ENCODE measurements around the gene ST7L. TPM values are rescaled to one million over a fixed set of nuclear protein-coding genes. Genes with fewer than 3 reads are reported as not detected.
"Not testable (repeated sequence)": the region's sequence is repeated elsewhere in the genome, so short reads cannot be mapped to it uniquely, and the experiment has no call there.

The ST7L gene, protein sequence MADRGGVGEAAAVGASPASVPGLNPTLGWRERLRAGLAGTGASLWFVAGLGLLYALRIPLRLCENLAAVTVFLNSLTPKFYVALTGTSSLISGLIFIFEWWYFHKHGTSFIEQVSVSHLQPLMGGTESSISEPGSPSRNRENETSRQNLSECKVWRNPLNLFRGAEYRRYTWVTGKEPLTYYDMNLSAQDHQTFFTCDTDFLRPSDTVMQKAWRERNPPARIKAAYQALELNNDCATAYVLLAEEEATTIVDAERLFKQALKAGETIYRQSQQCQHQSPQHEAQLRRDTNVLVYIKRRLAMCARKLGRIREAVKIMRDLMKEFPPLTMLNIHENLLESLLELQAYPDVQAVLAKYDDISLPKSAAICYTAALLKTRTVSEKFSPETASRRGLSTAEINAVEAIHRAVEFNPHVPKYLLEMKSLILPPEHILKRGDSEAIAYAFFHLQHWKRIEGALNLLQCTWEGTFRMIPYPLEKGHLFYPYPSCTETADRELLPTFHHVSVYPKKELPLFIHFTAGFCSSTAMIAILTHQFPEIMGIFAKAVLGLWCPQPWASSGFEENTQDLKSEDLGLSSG
- 24.2 and 24.8 TPM in 2 replicates for total RNA-seq (2014; rRNA removed; shearing (Covaris generic))

- peaks cover 12% of the 10 kb centered on the region for H3K4me1 ChIP-seq
- DNase-seq, result peak; percentile 85 to 89
- H3K36me3 ChIP-seq, result peaks cover 9% of the 10 kb centered on the region
- H3K27me3 ChIP-seq, result no peaks in the 10 kb centered on the region
- H3K4me3 ChIP-seq, result peak within 1 kb of the TSS; percentile 72
- peak within 1 kb of the TSS; percentile 97 for H3K27ac ChIP-seq
- H3K9me3 ChIP-seq (replicated peaks), result no peaks in the 10 kb centered on the region
These were observed at the start of gene ST7L for GRCh38 chr1:112618721-112619517. Gene ST7L (minus strand): TSS chr1:112619141. CDS start chr1:112619113, 28 bp downstream.

GRCh38 chr1:112666946-112667345 lies 48.0 kb upstream of the ST7L start:
- H3K27me3 ChIP-seq, result no peaks in the 10 kb centered on the region
- DNase-seq, result no peak
- no peak overlapping the region for H3K4me3 ChIP-seq
- H3K27ac ChIP-seq, result no peak overlapping the region
- H3K4me1 ChIP-seq, result no peaks in the 10 kb centered on the region
- H3K36me3 ChIP-seq, result peaks cover 74% of the 10 kb centered on the region
- no peaks in the 10 kb centered on the region for H3K9me3 ChIP-seq (replicated peaks)

GRCh38 chr1:112665857-112666256 lies 46.9 kb upstream of the ST7L start:
- H3K27me3 ChIP-seq, result no peaks in the 10 kb centered on the region
- no peaks in the 10 kb centered on the region for H3K9me3 ChIP-seq (replicated peaks)
- no peaks in the 10 kb centered on the region for H3K4me1 ChIP-seq
- no peak overlapping the region for H3K27ac ChIP-seq
- H3K4me3 ChIP-seq, result no peak overlapping the region
- DNase-seq, result no peak
- peaks cover 81% of the 10 kb centered on the region for H3K36me3 ChIP-seq

DNA sequence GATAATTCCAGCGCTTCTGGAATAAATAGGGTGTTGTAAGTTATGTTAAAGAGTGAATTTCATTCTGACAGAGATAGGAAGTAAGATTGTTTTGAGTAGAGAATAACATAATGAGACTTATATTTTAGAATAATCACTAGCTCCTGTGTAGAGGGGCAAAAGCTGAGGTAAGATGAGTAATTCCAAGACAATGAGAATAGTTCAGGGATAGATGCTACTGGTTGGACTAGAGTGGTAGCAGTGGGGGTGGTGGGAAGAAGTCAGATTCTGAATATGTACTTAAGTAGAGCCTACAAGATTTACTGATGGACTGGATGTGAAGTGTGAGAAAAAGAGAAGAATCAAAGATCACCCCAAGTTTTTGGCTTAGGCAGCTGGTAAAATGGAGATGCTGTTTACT lies 32.3 kb upstream of the ST7L start:
- peaks cover 80% of the 10 kb centered on the region for H3K36me3 ChIP-seq
- H3K27ac ChIP-seq, result no peak overlapping the region
- no peak overlapping the region for H3K4me3 ChIP-seq
- no peaks in the 10 kb centered on the region for H3K4me1 ChIP-seq
- no peak for DNase-seq
- H3K27me3 ChIP-seq, result no peaks in the 10 kb centered on the region
- no peaks in the 10 kb centered on the region for H3K9me3 ChIP-seq (replicated peaks)

DNA sequence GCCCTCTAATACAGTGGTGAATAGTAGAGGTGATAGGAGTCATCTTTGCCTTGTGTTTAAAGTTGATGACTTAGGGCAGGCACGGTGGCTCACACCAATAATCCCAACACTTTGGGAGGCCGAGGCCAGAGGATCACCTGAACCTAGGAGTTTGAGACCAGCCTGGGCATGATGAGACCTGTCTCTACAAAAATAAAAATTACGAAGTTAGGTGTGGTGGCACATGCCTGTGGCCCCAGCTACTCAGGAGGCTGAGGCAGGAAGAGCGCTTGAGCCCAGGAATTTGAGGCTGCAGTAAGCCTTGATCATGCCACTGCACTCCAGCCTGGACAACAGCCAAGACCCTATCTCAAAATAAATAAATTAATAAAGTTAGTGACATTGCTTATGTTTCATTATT lies 27.3 kb upstream of the ST7L start:
- Histone ChIP-seq H3K9me3 (replicated peaks) (0 out of 2 replicates have a peak, but pooled peaks cover 2% of the 10 kb centered on the region), H3K27ac (no peak overlapping the region), H3K27me3 (no peaks in the 10 kb centered on the region), H3K4me3 (no peak overlapping the region), H3K36me3 (peaks cover 54% of the 10 kb centered on the region), H3K4me1 (no peaks in the 10 kb centered on the region)
- no peak for DNase-seq

DNA sequence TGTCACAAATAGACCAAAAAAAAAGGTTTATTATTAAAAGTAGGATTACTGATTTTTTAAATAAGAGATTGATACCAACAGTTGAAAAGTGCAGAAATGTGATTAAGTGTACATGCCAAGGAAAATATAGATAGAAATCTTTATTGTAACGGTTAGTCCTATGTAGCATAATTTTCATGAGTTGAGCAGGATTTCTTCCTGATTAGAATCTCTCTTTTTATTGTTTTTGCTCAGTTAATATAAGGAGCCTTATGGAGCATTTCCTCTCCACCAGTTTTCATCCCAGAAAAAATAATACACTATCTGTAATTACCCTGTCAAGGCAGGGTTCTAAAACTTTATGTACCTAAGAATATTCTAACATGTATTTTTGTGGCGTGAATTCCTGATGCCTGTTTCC lies 24.1 kb upstream of the ST7L start:
- no peak for DNase-seq
- Histone ChIP-seq H3K36me3 (peaks cover 28% of the 10 kb centered on the region), H3K27ac (no peak overlapping the region), H3K4me3 (no peak overlapping the region), H3K27me3 (no peaks in the 10 kb centered on the region), H3K4me1 (no peaks in the 10 kb centered on the region), H3K9me3 (replicated peaks) (0 out of 2 replicates have a peak, but pooled peaks cover 2% of the 10 kb centered on the region)

DNA sequence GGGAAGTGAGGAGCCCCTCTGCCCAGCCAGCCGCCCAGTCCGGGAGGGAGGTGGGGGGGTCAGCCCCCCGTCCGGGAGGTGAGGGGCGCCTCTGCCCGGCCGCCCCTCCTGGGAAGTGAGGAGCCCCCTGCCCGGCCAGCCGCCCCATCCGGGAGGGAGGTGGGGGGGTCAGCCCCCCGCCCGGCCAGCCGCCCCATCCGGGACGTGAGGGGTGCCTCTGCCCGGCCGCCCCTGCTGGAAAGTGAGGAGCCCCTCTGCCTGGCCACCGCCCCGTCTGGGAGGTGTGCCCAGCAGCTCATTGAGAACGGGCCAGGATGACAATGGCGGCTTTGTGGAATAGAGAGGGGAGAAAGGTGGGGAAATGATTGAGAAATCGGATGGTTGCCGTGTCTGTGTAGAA lies 21.5 kb upstream of the ST7L start:
- H3K27me3 ChIP-seq; H3K9me3 ChIP-seq (replicated peaks); H3K4me3 ChIP-seq; DNase-seq; H3K4me1 ChIP-seq; H3K27ac ChIP-seq: not testable (repeated sequence)
- peaks cover 17% of the 10 kb centered on the region for H3K36me3 ChIP-seq

DNA sequence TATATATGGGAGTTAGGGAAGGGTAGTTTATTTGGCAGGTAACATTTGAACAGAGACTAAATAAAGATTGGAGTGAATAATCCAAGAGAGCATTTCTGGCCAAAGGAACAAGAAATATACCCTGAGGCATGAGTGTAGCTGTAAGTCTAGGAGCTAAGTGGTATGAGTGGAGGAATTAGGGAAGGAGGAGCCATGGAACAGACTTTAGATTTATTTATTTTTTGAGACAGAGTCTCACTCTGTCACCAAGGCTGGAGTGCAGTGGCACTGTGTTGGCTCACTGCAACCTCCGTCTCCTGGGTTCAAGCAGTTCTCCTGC lies 19.1 kb upstream of the ST7L start:
- H3K4me1 ChIP-seq, result peaks cover 4% of the 10 kb centered on the region
- 0 out of 2 replicates have a peak, but pooled peaks cover 2% of the 10 kb centered on the region for H3K9me3 ChIP-seq (replicated peaks)
- DNase-seq, result no peak
- no peak overlapping the region for H3K4me3 ChIP-seq
- H3K36me3 ChIP-seq, result peaks cover 16% of the 10 kb centered on the region; the same call in 1 of the 2 replicates
- no peaks in the 10 kb centered on the region for H3K27me3 ChIP-seq
- H3K27ac ChIP-seq, result no peak overlapping the region

DNA sequence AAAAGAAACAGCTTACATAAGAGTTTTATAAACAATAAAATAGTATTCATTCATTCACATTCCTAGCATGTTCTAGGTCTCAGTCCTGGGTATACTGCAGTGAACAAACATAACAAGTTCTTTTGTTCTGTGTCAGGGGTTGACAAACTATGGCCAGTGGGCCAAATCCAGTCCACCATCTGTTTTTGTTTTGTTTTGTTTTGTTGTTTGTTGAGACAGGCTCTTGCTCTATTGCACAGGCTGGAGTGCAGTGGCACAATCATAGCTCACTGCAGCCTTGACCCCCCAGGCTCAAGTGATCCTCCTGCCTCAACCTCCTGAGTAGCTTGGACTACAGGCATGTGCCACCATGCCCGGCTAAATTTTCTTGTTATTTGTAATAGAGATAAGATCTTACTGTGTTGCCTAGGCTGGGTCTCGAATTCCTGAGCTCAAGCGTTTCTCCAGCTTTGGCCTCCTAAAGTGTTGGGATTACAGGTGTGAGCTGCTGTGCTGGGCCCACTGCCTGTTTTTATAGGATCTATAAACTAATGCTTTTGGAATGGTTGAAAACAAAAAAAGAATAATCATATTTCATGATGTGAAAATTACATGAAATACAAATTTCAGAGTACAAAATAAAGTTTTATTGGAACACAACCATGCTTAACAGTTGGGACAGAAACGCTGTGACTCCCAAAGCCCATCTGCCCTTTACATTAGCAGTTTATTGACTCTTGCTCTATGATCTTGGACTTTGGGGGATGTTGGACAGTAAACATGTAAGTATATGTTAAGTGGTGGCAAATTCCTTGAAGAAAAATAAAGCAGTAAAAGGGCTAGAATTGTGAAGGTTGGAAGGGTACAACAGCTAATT lies 18.5 kb upstream of the ST7L start:
- Histone ChIP-seq H3K27ac (no peak overlapping the region), H3K4me3 (no peak overlapping the region), H3K27me3 (no peaks in the 10 kb centered on the region), H3K4me1 (peaks cover 4% of the 10 kb centered on the region), H3K9me3 (replicated peaks) (0 out of 2 replicates have a peak, but pooled peaks cover 1% of the 10 kb centered on the region), H3K36me3 (peaks cover 12% of the 10 kb centered on the region; the same call in 1 of the 2 replicates)
- DNase-seq, result no peak

DNA sequence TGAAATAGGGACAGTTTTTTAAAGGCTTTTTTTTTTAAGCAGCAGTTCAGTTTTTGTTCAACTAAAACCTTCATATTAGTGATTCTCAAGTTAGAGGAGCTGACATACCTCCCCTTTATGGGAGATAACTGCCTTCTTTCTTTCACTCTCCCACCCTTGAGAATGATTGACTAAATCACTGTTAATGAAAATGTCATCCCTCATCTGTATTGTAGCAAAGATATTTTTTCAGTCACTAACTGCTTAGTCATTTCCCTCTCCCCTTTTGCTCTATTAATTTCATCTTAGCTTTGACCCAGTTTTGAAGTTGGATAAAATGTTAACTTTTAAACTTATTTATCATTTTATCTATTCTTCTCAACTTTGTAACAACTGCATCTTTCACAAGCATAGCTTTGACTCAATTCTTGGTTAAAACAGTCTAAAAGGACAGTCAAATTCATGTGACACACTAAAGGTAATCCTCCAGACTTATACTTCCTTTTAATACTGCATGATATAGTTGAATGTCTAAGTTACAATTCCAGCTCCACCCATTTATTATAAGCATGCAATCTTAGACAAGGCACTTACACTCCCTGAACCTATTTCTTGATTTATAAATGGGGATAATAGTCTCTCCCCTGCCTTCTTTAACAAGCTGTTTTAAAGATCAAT lies 17.8 kb upstream of the ST7L start:
- Histone ChIP-seq H3K4me3 (no peak overlapping the region), H3K4me1 (peaks cover 4% of the 10 kb centered on the region), H3K9me3 (replicated peaks) (no peaks in the 10 kb centered on the region), H3K27ac (no peak overlapping the region), H3K36me3 (peaks cover 14% of the 10 kb centered on the region), H3K27me3 (no peaks in the 10 kb centered on the region)
- DNase-seq, result no peak

- peaks cover 16% of the 10 kb centered on the region for H3K36me3 ChIP-seq
- no peak for DNase-seq
- H3K4me1 ChIP-seq, result peaks cover 4% of the 10 kb centered on the region
- H3K9me3 ChIP-seq (replicated peaks), result no peaks in the 10 kb centered on the region
- no peak overlapping the region for H3K4me3 ChIP-seq
- no peak overlapping the region for H3K27ac ChIP-seq
- no peaks in the 10 kb centered on the region for H3K27me3 ChIP-seq
These were observed 17.1 kb upstream of the ST7L start for GRCh38 chr1:112636056-112636455.

- Histone ChIP-seq H3K9me3 (replicated peaks) (no peaks in the 10 kb centered on the region), H3K4me1 (peaks cover 4% of the 10 kb centered on the region), H3K36me3 (peaks cover 29% of the 10 kb centered on the region), H3K4me3 (no peak overlapping the region), H3K27ac (no peak overlapping the region), H3K27me3 (no peaks in the 10 kb centered on the region)
- DNase-seq, result no peak
These were observed 15.4 kb upstream of the ST7L start for GRCh38 chr1:112634367-112634766.

GRCh38 chr1:112633628-112634027 lies 14.7 kb upstream of the ST7L start:
- Histone ChIP-seq H3K4me1 (peaks cover 4% of the 10 kb centered on the region), H3K36me3 (peaks cover 34% of the 10 kb centered on the region), H3K27ac (no peak overlapping the region), H3K27me3 (no peaks in the 10 kb centered on the region), H3K9me3 (replicated peaks) (no peaks in the 10 kb centered on the region), H3K4me3 (no peak overlapping the region)
- DNase-seq, result no peak

GRCh38 chr1:112629256-112629655 lies 10.3 kb upstream of the ST7L start:
- H3K4me3 ChIP-seq, result no peak overlapping the region
- no peaks in the 10 kb centered on the region for H3K9me3 ChIP-seq (replicated peaks)
- H3K4me1 ChIP-seq, result no peaks in the 10 kb centered on the region
- H3K27ac ChIP-seq, result no peak overlapping the region
- peaks cover 43% of the 10 kb centered on the region for H3K36me3 ChIP-seq
- DNase-seq, result no peak
- H3K27me3 ChIP-seq, result no peaks in the 10 kb centered on the region

Data from SJCRH30 (cell line).